AG04449 (cell line): ENCODE measurements around the gene ALDH1A2.

ENCODE experiments used
- CTCF ChIA-PET: fragments of 350-600 bp; formaldehyde crosslinking; extraction: SDS; loops from one replicate; lab custom pipeline; 2021; ENCODE audit warnings: antibody characterized with exemption; lab: Yijun Ruan, JAX
- POLR2A ChIA-PET: fragments of 400-600, 350-600 bp; formaldehyde crosslinking; extraction: SDS; loops from one replicate; lab custom pipeline; 2020; ENCODE audit warnings: antibody characterized with exemption, inconsistent platforms; lab: Yijun Ruan, JAX
- DNase-seq: peaks from one replicate; pipeline ENCODE4 v3.0.0-alpha.2; 2010; ENCODE audit warnings: low read depth, low spot score
- H3K4me3 ChIP-seq: 2 replicates; pipeline ENCODE4 v1.5.1; 2011; ENCODE audit warnings: low read depth, mild to moderate bottlenecking, control low read depth, low read length
- TF ChIP-seq, protein P1 (sequence below): IDR thresholded peaks from one replicate; pipeline ENCODE4 v1.5.1; 2011; ENCODE audit warnings: mild to moderate bottlenecking, moderate library complexity, low read length, control low read depth, inconsistent platforms; ENCODE audit not compliant: insufficient read depth; ENCODE audit errors: missing control alignments

The ALDH1A2 gene

DNA sequence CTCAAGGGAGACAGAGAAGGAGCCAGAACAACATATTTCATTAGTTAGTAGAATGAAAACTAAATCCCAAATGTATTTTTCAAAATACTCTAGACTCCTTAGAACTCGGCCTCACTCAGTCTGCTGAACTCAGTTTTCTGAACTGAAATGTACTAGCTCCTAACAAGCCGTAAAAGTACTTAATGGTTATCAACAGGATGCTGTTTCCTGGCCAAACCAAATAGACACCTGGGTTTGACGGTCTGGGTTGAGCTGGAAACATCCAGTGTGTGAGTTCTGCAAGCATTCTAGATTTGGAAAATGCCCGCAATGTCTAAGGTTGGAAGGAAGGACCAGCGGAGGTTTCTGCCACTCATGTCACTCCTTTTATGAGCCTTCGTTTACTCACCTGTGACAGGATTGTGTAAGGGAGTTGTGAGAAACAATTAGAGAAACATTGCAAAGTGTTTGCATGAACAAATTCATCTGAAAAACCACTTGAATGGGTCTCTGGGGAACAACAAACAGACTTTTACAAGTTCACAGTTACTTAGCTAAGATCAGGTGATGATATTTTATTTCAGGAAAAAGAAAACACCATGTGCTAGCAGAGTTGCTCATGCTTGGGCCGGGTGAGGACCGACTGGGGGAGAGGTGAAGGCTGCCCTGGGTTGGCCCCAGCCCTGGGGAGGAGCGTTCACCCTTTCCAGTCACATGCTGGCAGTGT is 151.0 kb downstream of the ALDH1A2 start:
- ChIA-PET POLR2A (no interaction called here), CTCF (no interaction called here)
- no peak overlapping the region for H3K4me3 ChIP-seq
- TF ChIP-seq, protein P1, sequence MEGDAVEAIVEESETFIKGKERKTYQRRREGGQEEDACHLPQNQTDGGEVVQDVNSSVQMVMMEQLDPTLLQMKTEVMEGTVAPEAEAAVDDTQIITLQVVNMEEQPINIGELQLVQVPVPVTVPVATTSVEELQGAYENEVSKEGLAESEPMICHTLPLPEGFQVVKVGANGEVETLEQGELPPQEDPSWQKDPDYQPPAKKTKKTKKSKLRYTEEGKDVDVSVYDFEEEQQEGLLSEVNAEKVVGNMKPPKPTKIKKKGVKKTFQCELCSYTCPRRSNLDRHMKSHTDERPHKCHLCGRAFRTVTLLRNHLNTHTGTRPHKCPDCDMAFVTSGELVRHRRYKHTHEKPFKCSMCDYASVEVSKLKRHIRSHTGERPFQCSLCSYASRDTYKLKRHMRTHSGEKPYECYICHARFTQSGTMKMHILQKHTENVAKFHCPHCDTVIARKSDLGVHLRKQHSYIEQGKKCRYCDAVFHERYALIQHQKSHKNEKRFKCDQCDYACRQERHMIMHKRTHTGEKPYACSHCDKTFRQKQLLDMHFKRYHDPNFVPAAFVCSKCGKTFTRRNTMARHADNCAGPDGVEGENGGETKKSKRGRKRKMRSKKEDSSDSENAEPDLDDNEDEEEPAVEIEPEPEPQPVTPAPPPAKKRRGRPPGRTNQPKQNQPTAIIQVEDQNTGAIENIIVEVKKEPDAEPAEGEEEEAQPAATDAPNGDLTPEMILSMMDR: no peak
- DNase-seq: no peak

DNA sequence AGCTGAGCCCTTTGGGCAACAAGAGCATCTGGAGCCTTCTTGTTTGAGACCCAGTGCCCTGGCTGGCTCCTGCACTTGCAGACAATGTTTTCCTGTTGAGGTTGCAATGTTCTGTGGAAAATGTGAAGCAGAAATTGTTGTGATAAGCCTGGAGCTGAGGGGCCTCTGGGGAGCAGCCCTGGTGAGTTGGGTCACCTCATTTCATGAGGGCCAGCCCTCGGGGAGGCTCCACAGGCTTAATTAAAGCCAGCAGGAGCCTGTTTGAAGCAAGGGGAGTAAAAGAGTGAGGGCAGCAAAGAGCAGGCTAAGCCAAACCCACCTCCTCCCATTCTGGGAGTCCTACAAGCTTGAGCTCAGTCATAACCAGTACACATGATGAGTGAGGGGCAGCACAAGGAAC is 154.3 kb downstream of the ALDH1A2 start:
- TF ChIP-seq, protein P1: no peak
- ChIA-PET POLR2A (no interaction called here), CTCF (interaction anchor here (1.0 kb wide), 1 partner anchor 50 kb away, joined by 3 read pairs; no protein-coding TSS in a partner anchor)
- DNase-seq: no peak
- H3K4me3 ChIP-seq: no peak overlapping the region

DNA sequence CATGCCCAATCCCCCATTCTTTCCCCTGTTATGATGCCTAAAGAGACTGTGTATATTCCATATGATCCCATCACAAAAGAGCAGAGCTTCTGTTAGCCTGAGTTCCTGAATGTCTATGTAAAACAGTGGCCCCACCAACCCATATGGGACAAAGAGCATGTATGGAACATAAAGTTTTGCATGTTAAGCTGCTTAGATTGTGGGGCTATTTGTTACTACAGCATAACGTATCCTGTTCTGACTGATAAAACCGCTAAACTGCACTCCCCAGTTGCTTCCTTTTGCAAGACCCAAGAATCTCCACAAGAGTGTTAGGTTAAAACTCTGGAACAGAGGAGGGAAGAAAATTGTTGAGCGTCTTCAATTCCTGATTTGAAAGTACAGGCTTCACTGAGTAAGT is 154.8 kb downstream of the ALDH1A2 start:
- TF ChIP-seq, protein P1: no peak
- DNase-seq: no peak
- POLR2A ChIA-PET: no interaction called here
- CTCF ChIA-PET: no interaction called here
- no peak overlapping the region for H3K4me3 ChIP-seq

DNA sequence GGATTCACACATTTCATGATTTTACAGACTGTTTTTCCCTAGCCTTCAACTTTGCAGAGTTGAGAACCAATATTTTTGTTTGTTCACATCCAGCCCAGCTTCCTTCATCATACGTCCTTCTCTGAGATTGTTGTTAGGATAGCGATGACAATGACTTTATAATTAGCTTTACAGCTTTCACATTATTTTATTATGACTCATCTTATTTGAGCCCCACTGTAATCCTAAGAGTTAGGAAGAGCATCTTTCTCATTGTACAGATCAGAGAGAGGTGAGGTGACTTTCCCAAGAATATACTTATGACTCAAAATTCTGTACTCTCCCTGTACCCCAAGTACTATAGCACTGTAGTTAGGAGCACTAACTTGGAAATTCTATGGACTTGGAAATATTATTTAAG is 156.1 kb downstream of the ALDH1A2 start:
- ChIA-PET CTCF (no interaction called here), POLR2A (no interaction called here)
- no peak for DNase-seq
- TF ChIP-seq, protein P1: no peak
- H3K4me3 ChIP-seq: no peak overlapping the region

DNA sequence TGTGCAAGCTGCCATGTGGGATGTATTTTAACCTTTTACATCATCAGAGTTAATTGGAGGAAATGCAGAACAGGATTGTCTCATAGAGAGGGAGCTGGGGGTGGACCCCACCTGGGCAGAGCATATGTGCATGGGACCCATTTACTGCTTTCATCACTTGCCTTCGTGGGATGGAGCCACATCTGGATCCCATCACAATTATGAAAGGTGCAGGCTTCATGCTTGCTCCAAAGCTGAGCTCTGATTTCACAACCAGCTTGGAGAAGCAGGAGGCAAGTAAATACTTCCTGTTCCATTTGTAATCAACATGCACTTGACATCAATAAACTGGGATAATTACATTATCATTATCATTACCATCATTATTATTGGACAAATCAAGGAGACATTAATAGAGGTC is 161.9 kb downstream of the ALDH1A2 start:
- no peak for DNase-seq
- TF ChIP-seq, protein P1: no peak
- ChIA-PET CTCF (interaction anchor here (0.9 kb wide), 1 partner anchor 154 kb away, joined by 3 read pairs; no protein-coding TSS in a partner anchor), POLR2A (no interaction called here)
- no peak overlapping the region for H3K4me3 ChIP-seq
